ENCODE data around the gene WDR82. TPM values are rescaled to one million over a fixed set of nuclear protein-coding genes. Genes with fewer than 3 reads are reported as not detected.

The WDR82 gene
- total and polyA plus RNA-seq, 2 of the 8 experiments (the other 6 are each of a cell fraction or from before 2014, with no cell fraction given) = 33.5 to 82.7 TPM

GRCh38 chr3:52317208-52318000 lies 39.0 kb upstream of the WDR82 start (continued):
- TF ChIP-seq RBBP5 (IDR thresholded peaks at IDR 0.05; ENCODE audit: borderline replicate concordance, low read depth, low read length) (no peak), POLR2A (IDR thresholded peaks at IDR 0.05; ENCODE audit: control extremely low read depth in 1 of 2, low read depth in 2 of 2, low read length in 2 of 2) (peak in 1 of 2 experiments; percentile 49; a peak in 1 of 3 replicates), CBX8 (IDR thresholded peaks at IDR 0.05; ENCODE audit: borderline replicate concordance, low read depth, low read length) (no peak), JUND (IDR thresholded peaks at IDR 0.05; ENCODE audit: low read length) (no peak), TCF12 (IDR thresholded peaks at IDR 0.05; ENCODE audit: low read depth, low read length) (no peak), PHF8 (conservative IDR thresholded peaks at IDR 0.05; ENCODE audit: low read depth, low read length) (0 out of 2 replicates have a peak, but pooled peaks have one; percentile 32), EGR1 (IDR thresholded peaks at IDR 0.05; ENCODE audit: borderline replicate concordance, low read depth, low read length) (no peak), CREB1 (IDR thresholded peaks at IDR 0.05) (0 out of 2 replicates have a peak, but pooled peaks have one; percentile 7), MAFK (IDR thresholded peaks at IDR 0.05; ENCODE audit: low read depth, low read length) (no peak), SIX5 (IDR thresholded peaks at IDR 0.05; ENCODE audit: low read depth, low read length) (no peak), YY1 (IDR thresholded peaks at IDR 0.05; ENCODE audit: low read depth, low read length) (no peak), GABPA (IDR thresholded peaks at IDR 0.05; ENCODE audit: borderline replicate concordance, insufficient read depth, low read length) (peak; percentile 53; the same call in 1 of the 2 replicates), SUZ12 (IDR thresholded peaks at IDR 0.05; ENCODE audit: low read length) (no peak), NRF1 (IDR thresholded peaks at IDR 0.05; ENCODE audit: low read depth, low read length) (no peak), CHD2 (IDR thresholded peaks at IDR 0.05; ENCODE audit: low read length) (no peak), SIN3A (conservative IDR thresholded peaks at IDR 0.05 in 1 of 2, IDR thresholded peaks at IDR 0.05 in 1 of 2; ENCODE audit: low read depth in 1 of 2, low read length in 2 of 2) (peak; percentile 75 to 96; a peak in 2 of 4 replicates), HDAC2 (IDR thresholded peaks at IDR 0.05; ENCODE audit: borderline replicate concordance in 1 of 2, low read depth in 2 of 2, low read length in 2 of 2) (no peak), POLR2AphosphoS5 (IDR thresholded peaks at IDR 0.05; ENCODE audit: low read depth, low read length) (0 out of 2 replicates have a peak, but pooled peaks have one; percentile 28), CEBPB (IDR thresholded peaks at IDR 0.05; ENCODE audit: low read depth, low read length) (no peak), TEAD4 (IDR thresholded peaks at IDR 0.05; ENCODE audit: low read depth, low read length) (no peak), GTF2F1 (IDR thresholded peaks at IDR 0.05; ENCODE audit: borderline replicate concordance, low read depth, low read length) (no peak), BCL11A (IDR thresholded peaks at IDR 0.05; ENCODE audit: low read depth in 2 of 2, low read length in 2 of 2) (no peak), SP1 (IDR thresholded peaks at IDR 0.05; ENCODE audit: low read depth, low read length) (no peak)
- TF ChIP-seq, protein P1, sequence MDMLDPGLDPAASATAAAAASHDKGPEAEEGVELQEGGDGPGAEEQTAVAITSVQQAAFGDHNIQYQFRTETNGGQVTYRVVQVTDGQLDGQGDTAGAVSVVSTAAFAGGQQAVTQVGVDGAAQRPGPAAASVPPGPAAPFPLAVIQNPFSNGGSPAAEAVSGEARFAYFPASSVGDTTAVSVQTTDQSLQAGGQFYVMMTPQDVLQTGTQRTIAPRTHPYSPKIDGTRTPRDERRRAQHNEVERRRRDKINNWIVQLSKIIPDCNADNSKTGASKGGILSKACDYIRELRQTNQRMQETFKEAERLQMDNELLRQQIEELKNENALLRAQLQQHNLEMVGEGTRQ (IDR thresholded peaks at IDR 0.05; ENCODE audit: low read length) = no peak
